Neural cell (in vitro differentiated cells): Measurements from ENCODE around the gene CDK3. TPM values are rescaled to one million over a fixed set of nuclear protein-coding genes. Genes with fewer than 3 reads are reported as not detected.
"Not testable (repeated sequence)": the region's sequence is repeated elsewhere in the genome, so short reads cannot be mapped to it uniquely, and the experiment has no call there.

Source experiments
- H2AFZ ChIP-seq: fragments of 200-600, 300-800 bp; sonication (generic), shearing (Covaris generic); 2 replicates; pipeline ENCODE4 v1.6.0; 2014; ENCODE audit warnings: low read depth, mild to moderate bottlenecking, antibody characterized with exemption, low read length, moderate library complexity
- H3F3A ChIP-seq: fragments of 200-600 bp; shearing (Covaris generic); 2 replicates; pipeline ENCODE4 v1.6.1; 2016; ENCODE audit warnings: mild to moderate bottlenecking, moderate library complexity, mixed read lengths, antibody characterized with exemption, low read length; ENCODE audit not compliant: insufficient read depth, poor library complexity, severe bottlenecking
- H3K27ac ChIP-seq: fragments of 200-600, 300-800 bp; sonication (generic), shearing (Covaris generic); 2 replicates; pipeline ENCODE4 v1.5.1; 2014; ENCODE audit warnings: mild to moderate bottlenecking, low read length, moderate library complexity
- H3K27me3 ChIP-seq: fragments of 300-800, 200-600 bp; sonication (generic), shearing (Covaris generic); 2 replicates; pipeline ENCODE4 v1.6.0; 2014; ENCODE audit warnings: mild to moderate bottlenecking, low read depth, low read length, moderate library complexity; ENCODE audit not compliant: insufficient read depth
- H3K36me3 ChIP-seq: fragments of 300-800, 200-600 bp; sonication (generic), shearing (Covaris generic); 2 replicates; pipeline ENCODE4 v1.5.1; 2014; ENCODE audit warnings: mild to moderate bottlenecking, antibody characterized with exemption, low read length, moderate library complexity; ENCODE audit not compliant: insufficient read depth
- H3K4me2 ChIP-seq: fragments of 300-800, 200-600 bp; sonication (generic), shearing (Covaris generic); 2 replicates; pipeline ENCODE4 v1.6.0; 2014; ENCODE audit warnings: mild to moderate bottlenecking, low read length
- H3K4me3 ChIP-seq: fragments of 300-800, 200-600 bp; sonication (generic), shearing (Covaris generic); 2 replicates; pipeline ENCODE4 v1.5.1; 2014; ENCODE audit warnings: mild to moderate bottlenecking, low read length, moderate library complexity
- H3K79me2 ChIP-seq: fragments of 200-600 bp; shearing (Covaris generic); replicated peaks from 2 replicates; pipeline ENCODE4 v1.6.0; 2014; ENCODE audit warnings: mild to moderate bottlenecking, low read length, moderate library complexity; ENCODE audit not compliant: insufficient read depth
- H3K9ac ChIP-seq: fragments of 300-800, 200-600 bp; sonication (generic), shearing (Covaris generic); 2 replicates; pipeline ENCODE4 v1.6.1; 2016; ENCODE audit warnings: mild to moderate bottlenecking, low read length, mixed read lengths
- H3K9me2 ChIP-seq: fragments of 200-600 bp; shearing (Covaris generic); 2 replicates; pipeline ENCODE4 v1.6.1; 2016; ENCODE audit warnings: mild to moderate bottlenecking, low read length, mixed read lengths; ENCODE audit not compliant: insufficient read depth
- H3K9me3 ChIP-seq: fragments of 200-600, 300-800 bp; sonication (generic), shearing (Covaris generic); 2 replicates; pipeline ENCODE4 v1.6.1; 2016; ENCODE audit warnings: mild to moderate bottlenecking, mixed run types, low read length, moderate library complexity, mixed read lengths
- H4K20me1 ChIP-seq: fragments of 200-600 bp; shearing (Covaris generic); 2 replicates; pipeline ENCODE4 v1.6.1; 2016; ENCODE audit warnings: mild to moderate bottlenecking, mixed run types; ENCODE audit not compliant: insufficient read depth
- CTCF ChIP-seq: fragments of 450-650 bp; IDR thresholded peaks from 2 replicates; pipeline ENCODE4 v1.5.1; 2014; ENCODE audit warnings: antibody characterized with exemption, mild to moderate bottlenecking, moderate library complexity; ENCODE audit not compliant: poor library complexity, severe bottlenecking
- EP300 ChIP-seq: fragments of 450-650 bp; conservative IDR thresholded peaks from 2 replicates; pipeline ENCODE4 v1.6.1; 2014; ENCODE audit warnings: antibody characterized with exemption, mild to moderate bottlenecking, moderate library complexity; ENCODE audit not compliant: poor library complexity, severe bottlenecking
- EZH2 ChIP-seq: fragments of 200-600, 300-800 bp; shearing (Covaris generic), sonication (generic); IDR thresholded peaks from 2 replicates; pipeline ENCODE4 v1.6.1; 2014; ENCODE audit warnings: antibody characterized with exemption, low read length, borderline replicate concordance, mild to moderate bottlenecking; ENCODE audit not compliant: insufficient read depth, poor library complexity, severe bottlenecking
- MXI1 ChIP-seq: fragments of 450-650 bp; conservative IDR thresholded peaks from 2 replicates; pipeline ENCODE4 v1.6.1; 2014; ENCODE audit warnings: antibody characterized with exemption, mild to moderate bottlenecking; ENCODE audit not compliant: poor library complexity, severe bottlenecking
- POLR2AphosphoS5 ChIP-seq: IDR thresholded peaks from 2 replicates; pipeline ENCODE4 v1.6.1; 2012
- RAD21 ChIP-seq: fragments of 450-650 bp; conservative IDR thresholded peaks from 2 replicates; pipeline ENCODE4 v1.6.1; 2014; ENCODE audit warnings: antibody characterized with exemption, mild to moderate bottlenecking, moderate library complexity
- REST ChIP-seq: IDR thresholded peaks from 2 replicates; pipeline ENCODE4 v1.6.1; 2012; ENCODE audit warnings: borderline replicate concordance
- SMC3 ChIP-seq: fragments of 450-650 bp; conservative IDR thresholded peaks from 2 replicates; pipeline ENCODE4 v1.6.1; 2014; ENCODE audit warnings: antibody characterized with exemption, mild to moderate bottlenecking, moderate library complexity; ENCODE audit not compliant: poor library complexity
- TAF1 ChIP-seq: IDR thresholded peaks from 2 replicates; pipeline ENCODE4 v1.6.1; 2012; ENCODE audit warnings: low read depth
- polyA plus RNA-seq: library from polyadenylated mRNA; depleted of rRNA; stranded (reverse); fragments of >200 nt; gene quantifications from 2 replicates; pipeline ENCODE4 v1.2.3, GENCODE V29; 2014

CDK3 gene
- polyA plus RNA-seq, 1 donor from 2014 or later = 29.2 TPM

GRCh38 chr17:75970626-75971025 lies 30.0 kb upstream of the CDK3 start:
- Histone ChIP-seq H3K27me3 (no peaks in the 10 kb centered on the region), H3K4me3 (no peak overlapping the region), H3K79me2 (peaks cover 18% of the 10 kb centered on the region), H2AFZ (no peak overlapping the region), H3K9me3 (no peaks in the 10 kb centered on the region), H3F3A (no peaks in the 10 kb centered on the region), H3K9ac (no peak overlapping the region), H3K4me2 (no peak overlapping the region), H3K9me2 (no peaks in the 10 kb centered on the region), H3K27ac (no peak overlapping the region), H4K20me1 (no peaks in the 10 kb centered on the region), H3K36me3 (peaks cover 5% of the 10 kb centered on the region)
- TF ChIP-seq TAF1 (no peak), RAD21 (no peak), MXI1 (no peak), REST (no peak), EP300 (no peak), POLR2AphosphoS5 (no peak), EZH2 (no peak), SMC3 (no peak), CTCF (no peak)

- not testable (repeated sequence) for H3K4me2 ChIP-seq, H3K9me2 ChIP-seq, H3K9me3 ChIP-seq, H3K27ac ChIP-seq, H3K4me3 ChIP-seq, H3K27me3 ChIP-seq, H3K36me3 ChIP-seq, H3K9ac ChIP-seq, H3F3A ChIP-seq, H2AFZ ChIP-seq, H4K20me1 ChIP-seq
- peaks cover 40% of the 10 kb centered on the region for H3K79me2 ChIP-seq
These were observed 25.5 kb upstream of the CDK3 start for GRCh38 chr17:75975187-75975586.

GRCh38 chr17:75975757-75976174 lies 24.9 kb upstream of the CDK3 start:
- H3K27me3 ChIP-seq = no peaks in the 10 kb centered on the region
- no peaks in the 10 kb centered on the region for H3K9me3 ChIP-seq
- peaks cover 45% of the 10 kb centered on the region for H3K79me2 ChIP-seq
- TF ChIP-seq REST = no peak
- TF ChIP-seq EP300 = no peak
- TF ChIP-seq RAD21 = no peak
- no peak for TF ChIP-seq TAF1
- TF ChIP-seq POLR2AphosphoS5 = no peak
- TF ChIP-seq SMC3 = no peak
- no peak for TF ChIP-seq CTCF
- TF ChIP-seq MXI1 = no peak
- TF ChIP-seq EZH2 = no peak
- no peak overlapping the region for H2AFZ ChIP-seq
- no peak overlapping the region for H3K27ac ChIP-seq
- no peak overlapping the region for H3K4me2 ChIP-seq
- H3K9me2 ChIP-seq = no peaks in the 10 kb centered on the region
- H3K9ac ChIP-seq = no peak overlapping the region
- peaks cover 5% of the 10 kb centered on the region for H3K36me3 ChIP-seq
- H3K4me3 ChIP-seq = peak overlapping the region; percentile 50
- no peaks in the 10 kb centered on the region for H4K20me1 ChIP-seq
- peaks cover 3% of the 10 kb centered on the region for H3F3A ChIP-seq
